Central memory CD8-positive, alpha-beta T cell (primary cell): Measurements from ENCODE around the gene NT5E.

ENCODE experiments used
- ATAC-seq: fragments of 150-1000 bp; cut with Tn5 transposase; replicated peaks from 2 replicates; pipeline ENCODE4 v1.10.0; 2022; ENCODE audit warnings: mild to moderate bottlenecking, moderate FRiP score, moderate number of reproducible peaks; ENCODE audit not compliant: poor library complexity, severe bottlenecking; ENCODE audit errors: extremely low read depth
- DNase-seq, 2 donors: peaks; one replicate each; pipeline ENCODE4 v3.0.0; 2021; ENCODE audit warnings: low spot score in 2 of 2
- H3K27ac Mint-ChIP-seq: one replicate; pipeline ENCODE4 v1.8.0; 2022; ENCODE audit warnings: low read depth, mild to moderate bottlenecking, moderate library complexity, mixed read lengths
- H3K27me3 Mint-ChIP-seq: one replicate; pipeline ENCODE4 v1.8.0; 2022; ENCODE audit warnings: mixed read lengths
- H3K36me3 Mint-ChIP-seq: one replicate; pipeline ENCODE4 v1.8.0; 2022; ENCODE audit warnings: mild to moderate bottlenecking, moderate library complexity, mixed read lengths; ENCODE audit not compliant: insufficient read depth
- H3K4me1 Mint-ChIP-seq: one replicate; pipeline ENCODE4 v1.8.0; 2022; ENCODE audit warnings: mixed read lengths
- H3K4me3 Mint-ChIP-seq: one replicate; pipeline ENCODE4 v1.8.0; 2022; ENCODE audit warnings: mild to moderate bottlenecking, moderate library complexity, mixed read lengths
- H3K9me3 Mint-ChIP-seq: one replicate; pipeline ENCODE4 v1.8.0; 2022; ENCODE audit warnings: mixed read lengths

NT5E gene

GRCh38 chr6:85408039-85408438 lies 41.8 kb upstream of the NT5E start:
- Mint-ChIP-seq H3K9me3 (no peaks in the 10 kb centered on the region), H3K27ac (no peak overlapping the region), H3K4me3 (no peak overlapping the region), H3K4me1 (peaks cover 33% of the 10 kb centered on the region), H3K27me3 (peaks cover 22% of the 10 kb centered on the region), H3K36me3 (no peaks in the 10 kb centered on the region)
- no peak for ATAC-seq
- DNase-seq: no peak

GRCh38 chr6:85412911-85413430 lies 36.9 kb upstream of the NT5E start:
- DNase-seq (no peak), ATAC-seq (no peak)
- Mint-ChIP-seq H3K9me3 (no peaks in the 10 kb centered on the region), H3K27ac (no peak overlapping the region), H3K4me3 (no peak overlapping the region), H3K36me3 (no peaks in the 10 kb centered on the region), H3K27me3 (peaks cover 38% of the 10 kb centered on the region), H3K4me1 (no peaks in the 10 kb centered on the region)

DNA sequence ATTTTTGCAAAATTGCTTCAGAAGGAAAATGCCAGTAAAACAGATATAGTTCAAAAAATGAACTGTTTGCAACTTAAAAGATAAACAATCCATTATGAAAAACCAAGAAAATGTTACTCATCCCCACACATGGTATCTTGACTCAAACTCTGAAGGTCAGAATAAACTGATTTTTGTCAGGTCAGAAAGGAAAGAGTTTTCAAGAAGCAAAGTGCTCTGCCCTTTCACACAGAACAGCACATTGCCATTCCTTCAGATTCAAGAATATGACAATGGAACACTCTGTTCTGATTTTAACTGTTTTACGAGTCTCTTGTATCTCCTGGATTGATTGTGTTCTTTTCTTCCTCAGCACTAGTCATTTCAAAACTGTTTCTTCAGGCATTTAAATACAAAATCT lies 33.8 kb upstream of the NT5E start:
- Mint-ChIP-seq H3K36me3 (no peaks in the 10 kb centered on the region), H3K9me3 (no peaks in the 10 kb centered on the region), H3K4me1 (peaks cover 7% of the 10 kb centered on the region), H3K27me3 (peaks cover 35% of the 10 kb centered on the region), H3K27ac (no peak overlapping the region), H3K4me3 (no peak overlapping the region)
- no peak for DNase-seq
- ATAC-seq: no peak

DNA sequence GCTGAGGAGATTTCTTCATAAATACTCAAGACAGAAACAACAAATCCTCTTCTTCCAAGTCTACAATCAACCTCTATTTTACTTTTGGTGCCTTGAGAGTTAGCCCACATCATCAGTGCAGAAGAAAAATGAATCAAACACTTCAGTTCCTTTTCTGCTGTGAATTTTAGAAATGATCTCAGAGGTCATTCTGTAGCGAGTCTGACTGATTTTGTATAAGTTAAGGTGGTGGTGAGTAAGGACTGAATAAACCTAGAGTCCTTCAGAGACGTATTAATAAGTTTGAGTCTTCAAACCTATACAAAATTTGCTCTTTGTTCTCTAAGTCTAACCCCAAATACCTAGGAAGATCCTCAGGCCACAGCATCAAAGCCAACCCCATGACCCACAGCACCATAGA lies 33.1 kb upstream of the NT5E start:
- ATAC-seq (no peak), DNase-seq (no peak)
- no peaks in the 10 kb centered on the region for H3K9me3 Mint-ChIP-seq
- peaks cover 7% of the 10 kb centered on the region for H3K4me1 Mint-ChIP-seq
- H3K4me3 Mint-ChIP-seq: no peak overlapping the region
- no peaks in the 10 kb centered on the region for H3K36me3 Mint-ChIP-seq
- no peak overlapping the region for H3K27ac Mint-ChIP-seq
- H3K27me3 Mint-ChIP-seq: peaks cover 28% of the 10 kb centered on the region

GRCh38 chr6:85417336-85417735 lies 32.5 kb upstream of the NT5E start:
- Mint-ChIP-seq H3K4me1 (peaks cover 7% of the 10 kb centered on the region), H3K4me3 (no peak overlapping the region), H3K27ac (no peak overlapping the region), H3K27me3 (peaks cover 22% of the 10 kb centered on the region), H3K36me3 (no peaks in the 10 kb centered on the region), H3K9me3 (no peaks in the 10 kb centered on the region)
- ATAC-seq: no peak
- DNase-seq: no peak

GRCh38 chr6:85418059-85418458 lies 31.8 kb upstream of the NT5E start:
- H3K4me1 Mint-ChIP-seq: peaks cover 7% of the 10 kb centered on the region
- DNase-seq (no peak), ATAC-seq (no peak)
- no peaks in the 10 kb centered on the region for H3K9me3 Mint-ChIP-seq
- no peak overlapping the region for H3K4me3 Mint-ChIP-seq
- H3K27me3 Mint-ChIP-seq: peaks cover 15% of the 10 kb centered on the region
- no peaks in the 10 kb centered on the region for H3K36me3 Mint-ChIP-seq
- no peak overlapping the region for H3K27ac Mint-ChIP-seq

DNA sequence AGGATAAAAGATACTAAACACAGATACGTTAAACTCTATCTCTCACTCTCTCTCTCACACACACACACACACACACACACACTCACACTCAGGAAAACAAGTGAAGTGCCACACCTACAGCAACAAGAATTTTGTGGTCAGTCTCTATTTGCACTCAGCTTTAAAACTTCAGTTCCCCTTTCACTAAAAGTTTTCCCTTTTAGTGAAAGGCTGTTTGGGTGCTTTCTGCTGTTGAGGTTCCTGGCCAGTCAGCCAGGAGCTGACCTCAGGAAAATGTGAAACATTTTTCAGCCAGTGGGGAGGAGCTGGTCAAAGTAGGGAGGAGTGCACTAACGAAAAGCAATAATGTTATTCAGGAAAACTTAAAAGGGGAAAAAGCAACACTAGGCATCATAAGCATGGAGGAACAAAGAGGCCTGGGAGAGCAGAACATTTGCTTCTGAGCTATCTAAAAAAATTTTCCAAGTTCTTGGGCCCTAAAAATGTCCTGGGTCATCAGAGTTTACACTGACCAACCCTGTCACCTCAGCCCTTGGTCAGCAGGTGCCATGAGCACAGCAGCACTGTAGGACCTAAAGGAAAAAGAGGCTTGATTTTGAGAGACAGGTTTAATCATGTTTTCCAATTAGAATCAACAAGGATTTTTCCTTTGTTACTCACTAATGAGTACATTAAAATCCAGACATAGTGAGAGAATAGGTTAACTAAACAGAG lies 30.7 kb upstream of the NT5E start:
- peaks cover 7% of the 10 kb centered on the region for H3K4me1 Mint-ChIP-seq
- H3K36me3 Mint-ChIP-seq: no peaks in the 10 kb centered on the region
- no peak overlapping the region for H3K4me3 Mint-ChIP-seq
- ATAC-seq (no peak), DNase-seq (no peak)
- peaks cover 12% of the 10 kb centered on the region for H3K27me3 Mint-ChIP-seq
- H3K9me3 Mint-ChIP-seq: no peaks in the 10 kb centered on the region
- no peak overlapping the region for H3K27ac Mint-ChIP-seq

DNA sequence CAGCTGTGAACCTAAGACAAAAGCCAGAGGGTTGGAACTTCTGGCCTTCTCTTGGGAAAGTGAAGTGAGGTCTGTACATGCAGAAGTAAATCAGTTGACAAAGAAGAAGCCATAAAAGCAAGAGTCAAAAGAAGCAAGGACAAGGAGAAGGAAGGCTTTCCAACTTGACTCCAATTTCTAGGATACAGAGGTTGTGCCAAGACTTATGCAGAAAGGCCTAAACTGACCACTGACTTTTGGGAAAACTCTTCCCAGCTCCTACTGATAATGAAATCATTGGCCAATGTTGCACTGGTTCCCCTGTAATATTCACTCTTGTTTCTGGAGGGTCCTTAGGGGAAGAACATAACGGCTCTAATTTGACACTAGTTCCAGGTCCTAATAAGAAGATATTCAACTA lies 29.3 kb upstream of the NT5E start:
- H3K27me3 Mint-ChIP-seq: peaks cover 12% of the 10 kb centered on the region
- H3K36me3 Mint-ChIP-seq: no peaks in the 10 kb centered on the region

GRCh38 chr6:85421181-85421580 lies 28.7 kb upstream of the NT5E start:
- H3K4me3 Mint-ChIP-seq: no peak overlapping the region
- no peak for ATAC-seq
- no peaks in the 10 kb centered on the region for H3K36me3 Mint-ChIP-seq
- DNase-seq: no peak
- peaks cover 7% of the 10 kb centered on the region for H3K4me1 Mint-ChIP-seq
- H3K9me3 Mint-ChIP-seq: no peaks in the 10 kb centered on the region
- H3K27ac Mint-ChIP-seq: no peak overlapping the region
- peaks cover 9% of the 10 kb centered on the region for H3K27me3 Mint-ChIP-seq

More for the DNA sequence above, 29.3 kb upstream of the NT5E start:
- H3K4me3 Mint-ChIP-seq: no peak overlapping the region
- DNase-seq (no peak), ATAC-seq (no peak)
- peaks cover 7% of the 10 kb centered on the region for H3K4me1 Mint-ChIP-seq
- no peaks in the 10 kb centered on the region for H3K9me3 Mint-ChIP-seq
- H3K27ac Mint-ChIP-seq: no peak overlapping the region

DNA sequence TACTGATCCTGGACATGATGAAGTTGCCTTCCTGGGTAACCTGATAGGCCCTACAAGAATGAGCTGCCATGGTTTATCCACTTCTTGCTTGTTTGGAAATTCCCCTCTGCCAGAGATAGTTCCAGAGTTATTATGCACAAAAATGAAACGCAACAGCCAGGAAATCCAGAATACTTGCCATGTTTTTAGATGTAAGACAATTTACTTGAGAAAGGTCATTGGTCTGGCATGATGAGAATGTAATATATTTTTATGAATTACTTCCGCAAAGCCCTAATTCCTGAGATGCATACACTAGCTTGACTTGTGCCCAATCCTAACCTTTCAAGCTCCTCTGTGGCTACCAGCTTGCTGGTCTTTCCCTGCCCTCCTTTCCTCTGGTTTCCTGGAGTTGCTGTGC lies 27.9 kb upstream of the NT5E start:
- H3K4me1 Mint-ChIP-seq: peaks cover 7% of the 10 kb centered on the region
- ATAC-seq (no peak), DNase-seq (no peak)
- H3K27ac Mint-ChIP-seq: no peak overlapping the region
- H3K4me3 Mint-ChIP-seq: no peak overlapping the region
- no peaks in the 10 kb centered on the region for H3K9me3 Mint-ChIP-seq
- no peaks in the 10 kb centered on the region for H3K36me3 Mint-ChIP-seq
- peaks cover 1% of the 10 kb centered on the region for H3K27me3 Mint-ChIP-seq

DNA sequence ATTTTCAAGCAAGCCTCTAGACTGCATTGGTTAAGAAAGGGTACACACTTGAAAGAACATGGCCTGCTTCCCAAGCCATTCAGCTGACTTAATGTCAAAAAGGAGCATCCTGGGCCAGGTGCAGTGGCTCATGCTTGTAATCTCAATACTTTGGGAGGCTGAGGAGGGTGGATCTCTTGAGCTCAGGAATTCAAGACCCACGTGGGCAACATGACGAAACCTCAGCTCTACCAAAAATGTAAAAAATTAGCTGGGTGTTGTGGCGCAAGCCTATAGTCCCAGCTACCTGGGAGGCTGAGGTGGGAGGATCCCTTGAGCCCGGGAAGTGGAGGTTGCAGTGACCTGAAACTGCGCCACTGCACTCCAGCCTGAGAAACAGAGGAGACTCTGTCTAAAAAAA lies 26.9 kb upstream of the NT5E start:
- Mint-ChIP-seq H3K4me3 (no peak overlapping the region), H3K36me3 (no peaks in the 10 kb centered on the region), H3K27me3 (no peaks in the 10 kb centered on the region), H3K4me1 (peaks cover 7% of the 10 kb centered on the region), H3K9me3 (no peaks in the 10 kb centered on the region), H3K27ac (no peak overlapping the region)
- no peak for DNase-seq
- no peak for ATAC-seq

DNA sequence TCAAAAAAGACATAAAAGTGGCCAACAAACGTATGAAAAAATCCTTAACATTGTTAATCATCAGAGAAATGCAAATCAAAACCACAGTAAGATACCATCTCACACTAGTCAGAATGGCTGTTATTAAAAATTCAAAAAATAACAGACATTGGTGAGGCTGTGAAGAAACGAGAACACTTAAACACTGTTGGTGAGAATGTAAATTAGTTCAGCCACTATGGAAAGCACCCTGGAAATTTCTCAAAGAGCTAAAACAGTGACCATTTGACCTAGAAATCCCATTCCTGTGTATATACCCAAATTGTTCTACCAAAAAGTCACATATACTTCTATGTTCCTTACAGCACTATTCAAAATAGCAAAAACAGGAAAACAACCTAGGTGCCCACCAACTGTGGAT lies 24.9 kb upstream of the NT5E start:
- DNase-seq: no peak
- Mint-ChIP-seq H3K4me1 (no peaks in the 10 kb centered on the region), H3K4me3 (no peak overlapping the region), H3K27ac (no peak overlapping the region), H3K9me3 (no peaks in the 10 kb centered on the region), H3K27me3 (no peaks in the 10 kb centered on the region), H3K36me3 (no peaks in the 10 kb centered on the region)
- ATAC-seq: no peak

DNA sequence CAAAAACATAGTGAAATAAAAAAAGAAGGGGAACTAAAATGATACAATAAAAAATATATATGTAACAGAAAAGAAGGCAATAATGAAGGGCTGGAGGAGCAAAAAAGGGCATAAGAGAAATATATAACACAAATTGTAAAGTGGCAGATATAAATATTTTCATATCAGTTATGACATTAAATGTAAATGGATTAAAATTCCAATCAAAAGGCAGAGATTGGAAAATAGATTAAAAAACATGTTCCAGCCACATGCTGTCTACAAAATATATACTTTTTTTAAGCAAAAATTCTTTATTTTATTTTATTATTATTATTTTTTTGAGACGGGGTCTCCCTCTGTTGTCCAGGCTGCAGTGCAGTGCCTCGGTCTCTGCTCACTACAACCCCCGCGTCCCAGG lies 23.9 kb upstream of the NT5E start:
- Mint-ChIP-seq H3K27me3 (no peaks in the 10 kb centered on the region), H3K27ac (no peak overlapping the region), H3K9me3 (no peaks in the 10 kb centered on the region), H3K4me1 (no peaks in the 10 kb centered on the region), H3K36me3 (no peaks in the 10 kb centered on the region), H3K4me3 (no peak overlapping the region)
- ATAC-seq: no peak
- no peak for DNase-seq
